ENCODE data around the gene TOP3A. TPM values are rescaled to one million over a fixed set of nuclear protein-coding genes. Genes with fewer than 3 reads are reported as not detected.

TOP3A gene
- total RNA-seq, 1 donor from 2014 or later: 21.9 TPM

DNA sequence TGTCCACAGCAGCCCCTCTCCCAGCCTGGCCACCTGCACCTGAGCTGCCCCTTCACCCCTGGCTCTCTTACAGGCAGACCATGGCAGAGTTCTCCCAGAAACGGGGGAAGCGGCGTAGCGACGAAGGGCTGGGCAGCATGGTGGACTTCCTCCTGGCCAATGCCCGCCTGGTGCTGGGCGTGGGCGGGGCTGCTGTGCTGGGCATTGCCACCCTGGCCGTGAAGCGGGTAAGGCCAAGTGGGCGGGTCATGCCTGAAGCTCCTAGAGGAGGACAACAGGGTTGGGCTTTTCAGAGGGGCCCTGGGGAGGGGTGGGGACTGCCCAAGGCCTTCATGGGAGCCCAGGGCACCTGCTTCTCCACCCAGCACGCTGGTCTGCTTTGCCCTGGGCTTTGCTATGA is 52.2 kb downstream of the TOP3A start:
- no peaks in the 10 kb centered on the region for H3K27me3 ChIP-seq (ENCODE audit: control insufficient read depth in 3 of 3, insufficient read depth in 3 of 3, low read length in 3 of 3)
- peak overlapping the region in 2 of 3 donors; percentile 92 to 93 for H3K4me3 ChIP-seq (ENCODE audit: low read length in 3 of 3)
- H3K27ac ChIP-seq (ENCODE audit: low read depth, low read length): peak overlapping the region; percentile 100
- peaks cover 35 to 41% (median 39%) of the 10 kb centered on the region in 3 donors for H3K36me3 ChIP-seq (ENCODE audit: control insufficient read depth in 3 of 3, insufficient read depth in 3 of 3, low read length in 3 of 3)
- H3K9me3 ChIP-seq (ENCODE audit: control insufficient read depth in 3 of 3, low read length in 3 of 3): no peaks in the 10 kb centered on the region
- peak overlapping the region; percentile 98 to 100 (median 100) for H3K9ac ChIP-seq (ENCODE audit: low read depth in 1 of 3, low read length in 3 of 3)
- H3K4me1 ChIP-seq (ENCODE audit: control insufficient read depth in 3 of 3, insufficient read depth in 3 of 3, low read length in 3 of 3): peaks cover 51 to 64% (median 60%) of the 10 kb centered on the region in 3 donors

DNA sequence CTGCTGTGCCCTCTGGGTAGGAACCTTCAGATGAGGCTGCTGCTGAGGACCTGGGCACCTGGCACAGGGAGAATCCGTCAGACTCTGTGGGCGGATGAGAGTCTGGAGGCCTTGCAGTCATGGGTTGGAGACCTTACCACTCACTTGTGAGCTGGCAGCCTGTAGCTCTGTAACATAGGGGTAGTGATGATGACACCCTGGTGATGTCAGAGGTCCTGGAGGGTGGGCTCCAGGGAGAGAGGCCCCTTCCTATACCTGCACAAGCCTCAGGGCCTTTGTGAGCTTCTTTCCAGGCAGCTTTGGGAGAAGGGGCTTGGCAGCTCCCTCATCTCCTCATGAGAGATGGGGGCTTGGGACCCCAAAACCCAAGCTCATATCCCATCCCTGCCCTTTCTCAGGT is 52.7 kb downstream of the TOP3A start:
- Histone ChIP-seq H3K36me3 (ENCODE audit: control insufficient read depth in 3 of 3, insufficient read depth in 3 of 3, low read length in 3 of 3) (peaks cover 35 to 39% (median 37%) of the 10 kb centered on the region in 3 donors), H3K4me1 (ENCODE audit: control insufficient read depth in 3 of 3, insufficient read depth in 3 of 3, low read length in 3 of 3) (peaks cover 56 to 67% (median 65%) of the 10 kb centered on the region in 3 donors), H3K9me3 (ENCODE audit: control insufficient read depth in 3 of 3, low read length in 3 of 3) (no peaks in the 10 kb centered on the region), H3K4me3 (ENCODE audit: low read length in 3 of 3) (peak overlapping the region; percentile 85 to 93 (median 92)), H3K27ac (ENCODE audit: low read depth, low read length) (peak overlapping the region; percentile 100), H3K9ac (ENCODE audit: low read depth in 1 of 3, low read length in 3 of 3) (peak overlapping the region; percentile 98 to 100 (median 100)), H3K27me3 (ENCODE audit: control insufficient read depth in 3 of 3, insufficient read depth in 3 of 3, low read length in 3 of 3) (no peaks in the 10 kb centered on the region)

DNA sequence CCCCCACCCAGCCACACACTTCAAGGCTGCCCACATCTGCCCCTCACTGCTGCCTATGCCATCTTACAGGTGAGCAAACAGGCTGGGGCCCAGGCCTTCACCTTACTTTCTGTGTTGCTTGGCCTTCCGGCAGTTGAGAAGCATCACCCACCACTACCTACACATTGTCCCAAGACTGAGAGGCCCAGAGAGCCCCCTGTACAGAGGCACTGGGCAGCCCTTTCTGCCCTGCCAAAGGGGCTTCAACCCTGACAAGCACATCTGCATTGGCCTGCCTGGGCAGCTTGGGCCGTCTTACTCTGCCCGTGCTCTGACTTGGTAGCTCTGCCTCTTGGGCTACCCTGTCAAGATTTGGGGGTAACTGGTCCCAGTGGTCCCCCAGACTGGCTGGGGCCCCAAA is 53.1 kb downstream of the TOP3A start:
- Histone ChIP-seq H3K9me3 (ENCODE audit: control insufficient read depth in 3 of 3, low read length in 3 of 3) (no peaks in the 10 kb centered on the region), H3K36me3 (ENCODE audit: control insufficient read depth in 3 of 3, insufficient read depth in 3 of 3, low read length in 3 of 3) (peaks cover 35 to 42% (median 35%) of the 10 kb centered on the region in 3 donors), H3K27ac (ENCODE audit: low read depth, low read length) (peak overlapping the region; percentile 100), H3K4me1 (ENCODE audit: control insufficient read depth in 3 of 3, insufficient read depth in 3 of 3, low read length in 3 of 3) (peaks cover 61 to 71% (median 70%) of the 10 kb centered on the region in 3 donors), H3K4me3 (ENCODE audit: low read length in 3 of 3) (peak overlapping the region; percentile 85 to 93 (median 92)), H3K27me3 (ENCODE audit: control insufficient read depth in 3 of 3, insufficient read depth in 3 of 3, low read length in 3 of 3) (no peaks in the 10 kb centered on the region), H3K9ac (ENCODE audit: low read depth in 1 of 3, low read length in 3 of 3) (peak overlapping the region; percentile 98 to 100 (median 100))

DNA sequence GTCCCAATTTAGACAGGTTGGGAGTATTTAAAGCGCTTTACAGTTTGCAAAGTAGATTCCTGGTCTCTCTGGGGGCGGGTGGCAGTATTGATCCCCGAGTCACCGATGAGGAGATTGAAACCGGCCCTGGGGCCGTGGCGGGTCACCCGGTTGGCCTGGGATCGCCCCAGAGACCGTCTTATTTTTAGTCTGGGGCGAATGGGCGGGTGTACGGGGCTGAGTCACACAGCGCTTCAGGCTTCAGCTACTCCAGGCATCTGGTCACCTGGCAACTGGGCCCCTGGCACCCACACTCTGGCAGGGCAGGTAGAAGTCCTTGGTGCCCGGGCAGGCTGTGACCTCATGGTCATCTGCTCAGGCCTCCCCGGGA is 53.7 kb downstream of the TOP3A start:
- H3K9me3 ChIP-seq (ENCODE audit: control insufficient read depth in 3 of 3, low read length in 3 of 3): no peaks in the 10 kb centered on the region
- peak overlapping the region; percentile 100 for H3K27ac ChIP-seq (ENCODE audit: low read depth, low read length)
- H3K4me3 ChIP-seq (ENCODE audit: low read length in 3 of 3): peak overlapping the region; percentile 85 to 93 (median 92)
- H3K27me3 ChIP-seq (ENCODE audit: control insufficient read depth in 3 of 3, insufficient read depth in 3 of 3, low read length in 3 of 3): no peaks in the 10 kb centered on the region
- peaks cover 37 to 46% (median 38%) of the 10 kb centered on the region in 3 donors for H3K36me3 ChIP-seq (ENCODE audit: control insufficient read depth in 3 of 3, insufficient read depth in 3 of 3, low read length in 3 of 3)
- peak overlapping the region; percentile 98 to 100 (median 100) for H3K9ac ChIP-seq (ENCODE audit: low read depth in 1 of 3, low read length in 3 of 3)
- peaks cover 66 to 77% (median 75%) of the 10 kb centered on the region in 3 donors for H3K4me1 ChIP-seq (ENCODE audit: control insufficient read depth in 3 of 3, insufficient read depth in 3 of 3, low read length in 3 of 3)

DNA sequence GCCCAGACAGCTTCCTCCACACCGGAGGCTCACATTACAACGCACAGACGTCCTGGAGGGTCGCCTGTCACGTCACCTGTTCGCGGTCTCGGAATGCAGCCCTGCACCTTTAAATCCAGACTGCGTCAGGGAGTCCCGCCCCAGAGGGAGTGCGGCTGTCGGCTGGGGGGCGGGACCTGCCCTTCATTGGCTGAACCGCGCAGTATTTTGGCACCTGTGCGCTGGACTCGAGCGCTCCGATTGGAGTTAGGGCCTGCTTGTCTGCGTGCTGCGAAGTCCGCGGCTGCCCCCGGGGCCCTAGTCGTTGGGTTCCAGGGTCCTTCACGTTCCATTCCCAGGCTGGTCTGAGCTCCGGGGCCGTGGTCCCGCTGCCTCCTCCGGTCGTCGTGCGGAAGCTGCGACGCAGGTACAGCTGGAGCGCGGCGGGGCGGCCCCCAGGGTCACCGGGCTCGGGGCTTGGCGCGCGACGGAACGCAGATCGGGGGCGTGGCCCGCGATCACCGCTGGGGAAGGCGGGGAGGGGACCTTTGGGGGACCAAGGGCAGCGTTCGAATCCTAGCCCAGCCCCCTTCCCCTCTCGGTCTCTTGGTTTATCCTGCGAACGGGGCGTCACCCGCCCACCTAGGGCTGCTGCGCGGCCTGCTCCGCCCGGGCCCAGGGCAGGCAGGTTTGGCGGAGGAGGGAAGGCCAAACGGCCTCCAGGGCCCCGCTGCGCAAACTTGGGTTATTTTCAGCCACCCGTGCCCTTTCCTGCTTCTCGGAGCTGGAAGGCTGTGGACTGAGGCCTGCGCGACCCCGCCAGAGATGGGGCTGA is 54.3 kb downstream of the TOP3A start, which contains the start of gene MIEF2:
Gene MIEF2, plus strand, starts transcription at position 331 of the 814 bp plus-strand sequence. CDS start 2,059 bp downstream, outside the sequence.
- Histone ChIP-seq H3K36me3 (ENCODE audit: control insufficient read depth in 3 of 3, insufficient read depth in 3 of 3, low read length in 3 of 3) (peaks cover 39 to 50% (median 41%) of the 10 kb centered on the region in 3 donors), H3K4me1 (ENCODE audit: control insufficient read depth in 3 of 3, insufficient read depth in 3 of 3, low read length in 3 of 3) (peaks cover 72 to 82% (median 79%) of the 10 kb centered on the region in 3 donors), H3K27me3 (ENCODE audit: control insufficient read depth in 3 of 3, insufficient read depth in 3 of 3, low read length in 3 of 3) (no peaks in the 10 kb centered on the region), H3K27ac (ENCODE audit: low read depth, low read length) (peak within 1 kb of the TSS; percentile 100), H3K4me3 (ENCODE audit: low read length in 3 of 3) (peak within 1 kb of the TSS; percentile 85 to 93 (median 92)), H3K9ac (ENCODE audit: low read depth in 1 of 3, low read length in 3 of 3) (peak within 1 kb of the TSS; percentile 98 to 100 (median 100)), H3K9me3 (ENCODE audit: control insufficient read depth in 3 of 3, low read length in 3 of 3) (no peaks in the 10 kb centered on the region)

DNA sequence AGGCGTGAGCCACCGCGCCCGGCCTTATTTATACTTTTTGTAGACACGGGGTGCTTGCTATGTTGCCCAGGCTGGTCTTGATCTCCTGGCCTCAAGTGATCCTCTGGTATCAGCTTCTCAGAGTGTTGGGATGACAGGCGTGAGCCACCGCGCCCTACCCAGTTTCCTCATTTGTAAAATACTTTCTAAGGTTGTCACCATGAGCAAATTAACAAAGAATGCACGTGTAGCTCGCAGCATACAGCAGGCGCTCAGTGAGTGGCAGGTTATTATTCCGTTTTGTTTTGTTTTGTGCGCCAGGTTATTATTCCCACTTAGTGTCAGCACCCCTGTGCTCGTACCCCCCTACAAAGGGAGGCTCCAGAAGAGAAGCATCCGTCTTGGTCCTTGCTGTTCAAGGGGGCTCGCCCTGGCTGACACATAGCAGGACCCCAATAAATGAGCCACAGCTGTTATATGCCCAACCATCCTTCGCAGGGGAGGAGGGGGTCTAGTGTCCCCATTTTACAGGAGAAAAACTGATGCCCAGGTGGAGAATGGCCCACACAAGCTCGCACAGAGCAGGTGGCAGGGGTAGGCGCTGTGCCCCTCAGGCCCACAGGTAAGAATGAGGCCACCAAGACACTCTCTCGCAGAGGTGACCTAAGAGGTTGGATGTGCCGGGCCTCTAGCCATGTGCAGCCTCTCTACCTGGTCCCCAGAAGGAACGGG is 55.0 kb downstream of the TOP3A start:
- Histone ChIP-seq H3K27me3 (ENCODE audit: control insufficient read depth in 3 of 3, insufficient read depth in 3 of 3, low read length in 3 of 3) (no peaks in the 10 kb centered on the region), H3K36me3 (ENCODE audit: control insufficient read depth in 3 of 3, insufficient read depth in 3 of 3, low read length in 3 of 3) (peaks cover 39 to 50% (median 41%) of the 10 kb centered on the region in 3 donors), H3K4me3 (ENCODE audit: low read length in 3 of 3) (peak overlapping the region; percentile 56 to 93 (median 92)), H3K27ac (ENCODE audit: low read depth, low read length) (peak overlapping the region; percentile 100), H3K4me1 (ENCODE audit: control insufficient read depth in 3 of 3, insufficient read depth in 3 of 3, low read length in 3 of 3) (peaks cover 67 to 77% (median 77%) of the 10 kb centered on the region in 3 donors), H3K9me3 (ENCODE audit: control insufficient read depth in 3 of 3, low read length in 3 of 3) (no peaks in the 10 kb centered on the region), H3K9ac (ENCODE audit: low read depth in 1 of 3, low read length in 3 of 3) (peak overlapping the region; percentile 83 to 100 (median 100))

DNA sequence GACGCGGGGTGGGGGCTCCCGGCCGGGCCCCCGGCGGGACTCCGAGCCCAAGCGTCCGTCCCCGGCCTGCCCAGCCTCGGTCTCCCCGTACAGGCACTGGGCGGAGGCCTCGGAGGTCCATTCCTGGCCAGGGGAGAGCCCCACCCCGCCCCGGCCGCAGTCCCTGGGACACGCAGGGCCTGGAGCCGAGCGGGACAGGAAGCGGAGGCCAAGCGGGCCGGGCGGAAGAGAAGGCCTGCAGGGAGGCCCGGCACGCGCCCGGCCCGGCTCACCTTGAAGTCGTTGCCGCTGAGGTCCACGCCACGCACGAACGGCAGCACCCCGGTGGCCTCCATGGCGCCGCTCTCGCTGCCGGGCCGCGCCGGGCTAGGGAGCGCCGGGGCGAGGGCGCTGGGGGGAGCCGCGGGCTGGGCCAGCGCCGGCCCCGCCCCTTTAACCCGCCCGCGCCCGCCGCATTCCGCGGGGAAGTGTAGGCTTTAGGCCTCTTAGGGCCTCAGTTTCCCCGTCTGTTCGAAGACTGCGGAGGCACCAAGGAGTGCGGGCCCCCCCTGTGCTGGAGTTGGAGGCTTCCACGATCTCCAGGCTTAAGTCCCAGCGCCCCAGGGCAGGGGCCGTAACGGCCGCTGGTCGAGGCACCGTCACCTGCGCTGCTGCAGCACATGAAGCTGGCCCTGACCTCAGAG is 56.3 kb downstream of the TOP3A start, which contains the start of gene FLII:
Gene FLII, minus strand, starts transcription at position 383 of the 683 bp plus-strand sequence. Its CDS starts 48 bp downstream, at position 335.
- Histone ChIP-seq H3K36me3 (ENCODE audit: control insufficient read depth in 3 of 3, insufficient read depth in 3 of 3, low read length in 3 of 3) (peaks cover 39 to 50% (median 41%) of the 10 kb centered on the region in 3 donors), H3K27ac (ENCODE audit: low read depth, low read length) (peak within 1 kb of the TSS; percentile 100), H3K9ac (ENCODE audit: low read depth in 1 of 3, low read length in 3 of 3) (peak within 1 kb of the TSS; percentile 92 to 100 (median 97)), H3K27me3 (ENCODE audit: control insufficient read depth in 3 of 3, insufficient read depth in 3 of 3, low read length in 3 of 3) (no peaks in the 10 kb centered on the region), H3K9me3 (ENCODE audit: control insufficient read depth in 3 of 3, low read length in 3 of 3) (no peaks in the 10 kb centered on the region), H3K4me3 (ENCODE audit: low read length in 3 of 3) (peak within 1 kb of the TSS; percentile 93 to 95 (median 94)), H3K4me1 (ENCODE audit: control insufficient read depth in 3 of 3, insufficient read depth in 3 of 3, low read length in 3 of 3) (peaks cover 61 to 69% (median 66%) of the 10 kb centered on the region in 3 donors)

DNA sequence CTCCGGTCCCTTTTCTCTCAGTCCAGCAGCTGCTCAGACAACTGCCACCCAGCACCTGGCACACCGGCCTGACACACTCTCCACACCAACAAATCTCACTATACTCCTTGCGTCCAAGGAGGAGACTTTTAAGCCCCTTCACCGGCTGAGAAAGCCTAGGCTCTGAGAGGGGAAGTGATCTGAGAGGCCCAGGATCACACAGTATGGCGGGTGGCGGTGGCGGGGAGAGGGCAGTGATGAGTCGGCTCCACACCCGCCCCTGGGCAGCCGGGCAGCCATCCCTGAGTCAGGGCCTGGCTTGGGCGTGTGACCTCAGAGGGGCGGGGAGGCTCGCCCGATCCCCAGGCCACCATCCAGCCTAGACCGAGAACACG is 56.8 kb downstream of the TOP3A start:
- Histone ChIP-seq H3K27ac (ENCODE audit: low read depth, low read length) (peak overlapping the region; percentile 98), H3K9ac (ENCODE audit: low read depth in 1 of 3, low read length in 3 of 3) (peak overlapping the region; percentile 92 to 97 (median 97)), H3K36me3 (ENCODE audit: control insufficient read depth in 3 of 3, insufficient read depth in 3 of 3, low read length in 3 of 3) (peaks cover 39 to 50% (median 41%) of the 10 kb centered on the region in 3 donors), H3K27me3 (ENCODE audit: control insufficient read depth in 3 of 3, insufficient read depth in 3 of 3, low read length in 3 of 3) (no peaks in the 10 kb centered on the region), H3K4me3 (ENCODE audit: low read length in 3 of 3) (peak overlapping the region; percentile 82 to 95 (median 94)), H3K9me3 (ENCODE audit: control insufficient read depth in 3 of 3, low read length in 3 of 3) (no peaks in the 10 kb centered on the region), H3K4me1 (ENCODE audit: control insufficient read depth in 3 of 3, insufficient read depth in 3 of 3, low read length in 3 of 3) (peaks cover 56 to 69% (median 63%) of the 10 kb centered on the region in 3 donors)

DNA sequence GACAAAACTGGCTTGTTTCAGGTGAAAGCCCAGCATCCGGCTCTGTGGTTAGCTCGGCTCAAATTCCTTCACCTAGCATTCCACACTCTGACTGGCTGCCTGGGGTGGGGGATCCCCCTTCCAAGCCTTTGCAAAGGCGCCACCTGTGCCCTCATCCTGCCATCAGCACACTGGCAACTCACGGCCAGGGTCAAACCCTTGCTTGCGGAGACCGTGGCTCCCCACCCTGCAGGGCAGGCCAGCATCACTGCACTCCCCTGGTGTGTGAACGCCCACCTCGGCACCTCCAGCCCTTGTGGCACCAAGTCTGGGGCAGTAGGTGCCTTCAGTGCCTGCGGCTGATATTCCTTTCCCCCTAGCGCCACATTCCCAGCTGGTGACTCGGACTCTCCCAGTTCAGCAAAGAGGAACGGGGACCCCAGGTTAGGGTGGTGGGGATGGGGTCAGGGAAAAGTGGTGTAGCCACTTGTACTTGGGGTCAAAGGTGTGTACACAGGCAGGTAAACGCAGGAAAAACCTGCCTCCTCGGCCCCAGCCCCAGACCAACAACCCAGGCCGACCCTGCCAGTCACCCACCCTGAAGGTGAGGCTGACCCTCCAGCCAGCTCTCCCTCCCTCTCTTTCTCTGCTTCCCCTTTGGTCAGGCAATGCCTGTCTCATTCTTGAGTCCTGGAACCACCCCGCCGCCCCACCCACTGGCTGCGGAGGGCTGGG is 57.4 kb downstream of the TOP3A start:
- peaks cover 50 to 63% (median 57%) of the 10 kb centered on the region in 3 donors for H3K4me1 ChIP-seq (ENCODE audit: control insufficient read depth in 3 of 3, insufficient read depth in 3 of 3, low read length in 3 of 3)
- no peaks in the 10 kb centered on the region for H3K27me3 ChIP-seq (ENCODE audit: control insufficient read depth in 3 of 3, insufficient read depth in 3 of 3, low read length in 3 of 3)
- peak overlapping the region; percentile 82 to 95 (median 94) for H3K4me3 ChIP-seq (ENCODE audit: low read length in 3 of 3)
- H3K36me3 ChIP-seq (ENCODE audit: control insufficient read depth in 3 of 3, insufficient read depth in 3 of 3, low read length in 3 of 3): peaks cover 41 to 50% (median 44%) of the 10 kb centered on the region in 3 donors
- H3K9ac ChIP-seq (ENCODE audit: low read depth in 1 of 3, low read length in 3 of 3): peak overlapping the region; percentile 92 to 97 (median 97)
- peak overlapping the region; percentile 98 for H3K27ac ChIP-seq (ENCODE audit: low read depth, low read length)
- no peaks in the 10 kb centered on the region for H3K9me3 ChIP-seq (ENCODE audit: control insufficient read depth in 3 of 3, low read length in 3 of 3)

Data from skeletal muscle tissue (tissue), 4 donors.